ENCODE measurements around the gene MEDAG. TPM values are rescaled to one million over a fixed set of nuclear protein-coding genes. Genes with fewer than 3 reads are reported as not detected.

The MEDAG gene
- total and polyA plus RNA-seq, 2 experiments from 2014 or later = 1.7 to 2.0 TPM

DNA sequence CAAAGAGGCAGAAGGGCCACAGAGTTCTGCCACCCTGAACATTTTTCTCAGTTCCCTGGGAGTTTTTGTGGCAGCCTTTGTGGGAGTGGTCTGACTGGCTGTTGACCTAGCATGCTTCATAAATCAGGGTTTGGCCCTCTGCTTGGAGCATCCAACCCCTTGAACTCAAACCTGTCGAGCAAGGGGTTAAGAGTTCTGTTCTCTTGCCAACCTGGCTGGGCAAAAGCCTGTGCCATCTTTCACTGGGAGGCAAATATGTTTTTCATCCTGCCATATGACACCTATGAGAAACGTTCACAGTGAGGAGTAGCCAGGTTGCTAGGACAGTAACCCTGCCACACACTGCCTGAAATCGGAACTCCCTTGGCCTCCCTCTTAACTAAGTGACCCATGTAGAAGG lies 18.6 kb downstream of the MEDAG start (continued):
- TF ChIP-seq, protein P1, sequence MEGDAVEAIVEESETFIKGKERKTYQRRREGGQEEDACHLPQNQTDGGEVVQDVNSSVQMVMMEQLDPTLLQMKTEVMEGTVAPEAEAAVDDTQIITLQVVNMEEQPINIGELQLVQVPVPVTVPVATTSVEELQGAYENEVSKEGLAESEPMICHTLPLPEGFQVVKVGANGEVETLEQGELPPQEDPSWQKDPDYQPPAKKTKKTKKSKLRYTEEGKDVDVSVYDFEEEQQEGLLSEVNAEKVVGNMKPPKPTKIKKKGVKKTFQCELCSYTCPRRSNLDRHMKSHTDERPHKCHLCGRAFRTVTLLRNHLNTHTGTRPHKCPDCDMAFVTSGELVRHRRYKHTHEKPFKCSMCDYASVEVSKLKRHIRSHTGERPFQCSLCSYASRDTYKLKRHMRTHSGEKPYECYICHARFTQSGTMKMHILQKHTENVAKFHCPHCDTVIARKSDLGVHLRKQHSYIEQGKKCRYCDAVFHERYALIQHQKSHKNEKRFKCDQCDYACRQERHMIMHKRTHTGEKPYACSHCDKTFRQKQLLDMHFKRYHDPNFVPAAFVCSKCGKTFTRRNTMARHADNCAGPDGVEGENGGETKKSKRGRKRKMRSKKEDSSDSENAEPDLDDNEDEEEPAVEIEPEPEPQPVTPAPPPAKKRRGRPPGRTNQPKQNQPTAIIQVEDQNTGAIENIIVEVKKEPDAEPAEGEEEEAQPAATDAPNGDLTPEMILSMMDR (conservative IDR thresholded peaks at IDR 0.05; ENCODE audit: low read depth in 2 of 2) = no peak
- TF ChIP-seq, protein P2, sequence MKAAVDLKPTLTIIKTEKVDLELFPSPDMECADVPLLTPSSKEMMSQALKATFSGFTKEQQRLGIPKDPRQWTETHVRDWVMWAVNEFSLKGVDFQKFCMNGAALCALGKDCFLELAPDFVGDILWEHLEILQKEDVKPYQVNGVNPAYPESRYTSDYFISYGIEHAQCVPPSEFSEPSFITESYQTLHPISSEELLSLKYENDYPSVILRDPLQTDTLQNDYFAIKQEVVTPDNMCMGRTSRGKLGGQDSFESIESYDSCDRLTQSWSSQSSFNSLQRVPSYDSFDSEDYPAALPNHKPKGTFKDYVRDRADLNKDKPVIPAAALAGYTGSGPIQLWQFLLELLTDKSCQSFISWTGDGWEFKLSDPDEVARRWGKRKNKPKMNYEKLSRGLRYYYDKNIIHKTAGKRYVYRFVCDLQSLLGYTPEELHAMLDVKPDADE (IDR thresholded peaks at IDR 0.05) = no peak
- TF ChIP-seq ZNF114 (CRISPR knock-in tag; IDR thresholded peaks at IDR 0.05) = no peak
- TF ChIP-seq NANOG (IDR thresholded peaks at IDR 0.05; ENCODE audit: borderline replicate concordance) = no peak
- no peak for TF ChIP-seq EZH2 (IDR thresholded peaks at IDR 0.05; ENCODE audit: low read depth, unreplicated experiment)

DNA sequence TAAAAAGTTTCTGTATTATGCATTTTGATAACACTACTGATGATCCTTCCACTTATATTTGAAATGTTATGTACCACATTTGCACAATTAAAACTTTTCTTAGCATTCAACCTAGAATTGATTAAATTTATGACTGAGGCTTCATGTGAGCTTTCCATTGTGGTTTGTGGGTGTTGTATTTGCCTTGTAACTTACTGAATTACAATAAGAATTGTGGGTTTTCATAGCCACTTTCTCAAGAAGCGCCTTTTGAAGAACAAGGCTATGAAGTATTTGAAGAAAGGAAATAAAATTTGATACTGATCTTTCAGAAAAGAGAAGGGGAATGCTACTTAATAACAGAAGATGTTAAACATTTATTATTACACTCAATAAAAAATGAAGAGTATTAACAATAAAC lies 19.4 kb downstream of the MEDAG start:
- no peaks in the 10 kb centered on the region for H3K27me3 Mint-ChIP-seq (ENCODE audit: insufficient read depth, low read depth, poor library complexity)
- H3K4me2 ChIP-seq = no peak overlapping the region
- H3K9me2 ChIP-seq (ENCODE audit: insufficient read depth) = no peaks in the 10 kb centered on the region
- H3K36me3 ChIP-seq (ENCODE audit: insufficient read depth) = no peaks in the 10 kb centered on the region
- ATAC-seq (no peak), DNase-seq (ENCODE audit: low spot score) (no peak)
- no peak overlapping the region for H3K4me3 ChIP-seq
- no peaks in the 10 kb centered on the region for H3F3A ChIP-seq (replicated peaks; ENCODE audit: low read depth)
- H3K4me3 Mint-ChIP-seq = no peak overlapping the region
- no peak overlapping the region for H3K27ac Mint-ChIP-seq
- H2AFZ ChIP-seq = no peak overlapping the region
- no peaks in the 10 kb centered on the region for H4K20me1 ChIP-seq (replicated peaks; ENCODE audit: insufficient read depth)
- no peak overlapping the region for H3K27ac ChIP-seq (ENCODE audit: low read depth)
- H3K79me2 ChIP-seq (replicated peaks; ENCODE audit: insufficient read depth) = no peaks in the 10 kb centered on the region
- peaks cover 17% of the 10 kb centered on the region for H3K4me1 Mint-ChIP-seq
- H3K27me3 ChIP-seq (ENCODE audit: insufficient read depth) = no peaks in the 10 kb centered on the region
- peaks cover 4% of the 10 kb centered on the region; the same call in 1 of the 2 replicates for H3K4me1 ChIP-seq (ENCODE audit: insufficient read depth)
- H3K9me3 Mint-ChIP-seq = no peaks in the 10 kb centered on the region
- no peaks in the 10 kb centered on the region for H3K36me3 Mint-ChIP-seq (ENCODE audit: low read depth)
- TF ChIP-seq ZNF114 (CRISPR knock-in tag; IDR thresholded peaks at IDR 0.05) (no peak), JUNB (IDR thresholded peaks at IDR 0.05; ENCODE audit: unreplicated experiment) (no peak), EZH2phosphoT487 (IDR thresholded peaks at IDR 0.05; ENCODE audit: unreplicated experiment) (no peak), EZH2 (IDR thresholded peaks at IDR 0.05; ENCODE audit: low read depth, unreplicated experiment) (no peak)
- TF ChIP-seq, protein P2 (IDR thresholded peaks at IDR 0.05) = no peak
- TF ChIP-seq, protein P1 (conservative IDR thresholded peaks at IDR 0.05; ENCODE audit: low read depth in 2 of 2) = no peak
- TF ChIP-seq, protein P3, sequence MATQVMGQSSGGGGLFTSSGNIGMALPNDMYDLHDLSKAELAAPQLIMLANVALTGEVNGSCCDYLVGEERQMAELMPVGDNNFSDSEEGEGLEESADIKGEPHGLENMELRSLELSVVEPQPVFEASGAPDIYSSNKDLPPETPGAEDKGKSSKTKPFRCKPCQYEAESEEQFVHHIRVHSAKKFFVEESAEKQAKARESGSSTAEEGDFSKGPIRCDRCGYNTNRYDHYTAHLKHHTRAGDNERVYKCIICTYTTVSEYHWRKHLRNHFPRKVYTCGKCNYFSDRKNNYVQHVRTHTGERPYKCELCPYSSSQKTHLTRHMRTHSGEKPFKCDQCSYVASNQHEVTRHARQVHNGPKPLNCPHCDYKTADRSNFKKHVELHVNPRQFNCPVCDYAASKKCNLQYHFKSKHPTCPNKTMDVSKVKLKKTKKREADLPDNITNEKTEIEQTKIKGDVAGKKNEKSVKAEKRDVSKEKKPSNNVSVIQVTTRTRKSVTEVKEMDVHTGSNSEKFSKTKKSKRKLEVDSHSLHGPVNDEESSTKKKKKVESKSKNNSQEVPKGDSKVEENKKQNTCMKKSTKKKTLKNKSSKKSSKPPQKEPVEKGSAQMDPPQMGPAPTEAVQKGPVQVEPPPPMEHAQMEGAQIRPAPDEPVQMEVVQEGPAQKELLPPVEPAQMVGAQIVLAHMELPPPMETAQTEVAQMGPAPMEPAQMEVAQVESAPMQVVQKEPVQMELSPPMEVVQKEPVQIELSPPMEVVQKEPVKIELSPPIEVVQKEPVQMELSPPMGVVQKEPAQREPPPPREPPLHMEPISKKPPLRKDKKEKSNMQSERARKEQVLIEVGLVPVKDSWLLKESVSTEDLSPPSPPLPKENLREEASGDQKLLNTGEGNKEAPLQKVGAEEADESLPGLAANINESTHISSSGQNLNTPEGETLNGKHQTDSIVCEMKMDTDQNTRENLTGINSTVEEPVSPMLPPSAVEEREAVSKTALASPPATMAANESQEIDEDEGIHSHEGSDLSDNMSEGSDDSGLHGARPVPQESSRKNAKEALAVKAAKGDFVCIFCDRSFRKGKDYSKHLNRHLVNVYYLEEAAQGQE (IDR thresholded peaks at IDR 0.05; ENCODE audit: unreplicated experiment) = no peak
